ENCODE data around the gene KANK3. TPM values are rescaled to one million over a fixed set of nuclear protein-coding genes. Genes with fewer than 3 reads are reported as not detected.
"Not testable (repeated sequence)": the region's sequence is repeated elsewhere in the genome, so short reads cannot be mapped to it uniquely, and the experiment has no call there.

Gene KANK3
- total RNA-seq, 1 experiment from 2014 or later = 0.81 TPM

- in situ Hi-C loops (cut with HindIII; ENCODE audit: low sequenced_read_pairs) = no loop called here
- DNase-seq (ENCODE audit: low spot score) = no peak
Observed at GRCh38 chr19:8373867-8374813, 31.1 kb upstream of the KANK3 start.

GRCh38 chr19:8371011-8371804 lies 28.1 kb upstream of the KANK3 start:
- in situ Hi-C loops (cut with HindIII; ENCODE audit: low sequenced_read_pairs) = no loop called here
- DNase-seq (ENCODE audit: low spot score) = no peak

DNA sequence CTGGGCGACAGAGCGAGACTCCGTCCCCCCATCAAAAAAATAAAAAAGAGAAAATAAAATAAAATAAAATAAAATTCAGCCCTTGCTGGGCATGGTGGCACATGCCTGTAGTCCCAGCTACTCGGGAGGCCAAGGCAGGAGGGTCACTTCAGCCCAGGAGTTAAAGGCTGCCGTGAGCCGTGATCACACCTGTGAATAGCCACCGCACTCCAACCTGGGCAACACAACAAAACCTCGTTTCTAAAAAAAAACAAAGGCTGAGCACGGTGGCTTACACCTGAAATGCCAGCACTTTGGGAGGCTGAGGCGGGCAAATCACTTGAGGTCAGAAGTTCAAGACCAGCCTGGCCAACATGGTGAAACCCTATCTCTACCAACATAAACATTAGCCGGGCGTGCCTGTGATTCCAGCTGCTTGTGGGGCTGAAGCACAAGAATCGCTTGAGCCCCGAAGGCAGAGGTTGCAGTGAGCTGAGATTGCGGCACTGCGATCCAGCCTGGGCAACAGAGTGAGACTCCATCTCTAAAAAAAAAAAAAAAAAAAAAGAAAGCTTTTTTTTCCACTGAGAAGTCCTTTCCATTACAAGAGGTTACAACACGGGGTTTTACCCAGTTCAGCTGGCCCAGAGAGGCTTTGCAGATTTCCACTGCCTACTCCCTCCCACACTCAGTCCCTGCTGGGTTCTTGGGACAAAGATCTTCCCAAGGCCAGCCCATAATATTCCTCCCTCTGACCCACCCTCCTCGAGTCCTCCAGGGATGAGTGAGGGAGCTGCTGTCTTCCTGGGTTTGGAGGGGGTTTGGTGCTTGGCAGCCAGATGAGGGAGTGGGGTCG lies 27.3 kb upstream of the KANK3 start:
- in situ Hi-C loops (cut with HindIII; ENCODE audit: low sequenced_read_pairs) = no loop called here
- no peak for DNase-seq (ENCODE audit: low spot score)

DNA sequence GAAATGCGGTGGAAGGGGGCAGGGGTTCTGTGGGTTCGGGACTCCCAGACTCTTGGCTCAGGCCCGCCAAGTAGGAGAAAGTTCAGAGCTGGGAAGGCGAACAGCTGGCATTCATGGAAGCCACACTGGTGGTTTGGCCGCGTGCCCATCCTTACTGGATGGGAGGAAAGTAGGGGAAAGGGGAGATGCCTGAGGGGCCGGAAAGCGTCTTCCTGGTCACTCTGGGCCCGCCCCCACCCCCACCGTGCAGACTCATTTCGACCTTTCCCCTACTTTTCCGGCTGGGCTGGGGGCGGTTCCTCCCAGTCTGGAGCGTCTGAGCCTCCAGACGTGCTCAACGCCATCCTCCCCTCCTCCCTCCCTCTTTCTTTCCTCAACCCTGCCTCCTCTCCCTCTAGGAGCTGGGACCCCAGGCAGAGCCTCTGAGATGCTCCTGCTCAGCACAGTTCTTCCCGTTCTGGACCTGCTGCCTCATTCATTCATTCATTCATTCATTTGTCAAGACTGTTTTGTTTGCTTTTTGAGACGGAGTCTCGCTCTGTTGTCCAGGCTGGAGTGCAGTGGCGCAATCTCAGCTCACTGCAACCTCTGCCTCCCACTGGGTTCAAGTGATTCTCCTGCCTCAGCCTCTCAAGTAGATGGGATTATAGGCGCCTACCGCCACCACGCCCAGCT lies 24.4 kb upstream of the KANK3 start:
- peak; percentile 44 for DNase-seq (ENCODE audit: low spot score)
- in situ Hi-C loops (cut with HindIII; ENCODE audit: low sequenced_read_pairs) = no loop called here

DNA sequence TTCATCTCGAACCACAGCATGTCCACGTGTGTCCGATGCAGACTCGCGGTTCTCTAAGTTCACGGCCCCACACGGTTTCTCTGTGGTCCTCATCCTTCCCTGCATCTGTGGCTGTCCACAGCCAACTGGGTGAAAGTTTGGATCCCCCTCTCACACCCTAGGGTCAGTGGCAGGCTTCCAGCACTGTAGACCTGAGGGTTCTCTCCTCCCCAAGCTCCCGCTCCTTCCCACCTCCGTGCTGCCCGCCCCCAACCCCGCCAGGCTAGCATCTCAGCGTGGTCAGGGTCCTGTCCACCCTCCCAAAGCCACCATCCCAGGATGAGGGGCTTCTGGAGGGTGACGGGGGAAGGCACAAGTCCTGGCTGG lies 23.9 kb upstream of the KANK3 start:
- in situ Hi-C loops (cut with HindIII; ENCODE audit: low sequenced_read_pairs) = no loop called here
- no peak for DNase-seq (ENCODE audit: low spot score)

- in situ Hi-C loops (cut with HindIII; ENCODE audit: low sequenced_read_pairs) = no loop called here
Observed at GRCh38 chr19:8366121-8366581, 23.1 kb upstream of the KANK3 start.

DNA sequence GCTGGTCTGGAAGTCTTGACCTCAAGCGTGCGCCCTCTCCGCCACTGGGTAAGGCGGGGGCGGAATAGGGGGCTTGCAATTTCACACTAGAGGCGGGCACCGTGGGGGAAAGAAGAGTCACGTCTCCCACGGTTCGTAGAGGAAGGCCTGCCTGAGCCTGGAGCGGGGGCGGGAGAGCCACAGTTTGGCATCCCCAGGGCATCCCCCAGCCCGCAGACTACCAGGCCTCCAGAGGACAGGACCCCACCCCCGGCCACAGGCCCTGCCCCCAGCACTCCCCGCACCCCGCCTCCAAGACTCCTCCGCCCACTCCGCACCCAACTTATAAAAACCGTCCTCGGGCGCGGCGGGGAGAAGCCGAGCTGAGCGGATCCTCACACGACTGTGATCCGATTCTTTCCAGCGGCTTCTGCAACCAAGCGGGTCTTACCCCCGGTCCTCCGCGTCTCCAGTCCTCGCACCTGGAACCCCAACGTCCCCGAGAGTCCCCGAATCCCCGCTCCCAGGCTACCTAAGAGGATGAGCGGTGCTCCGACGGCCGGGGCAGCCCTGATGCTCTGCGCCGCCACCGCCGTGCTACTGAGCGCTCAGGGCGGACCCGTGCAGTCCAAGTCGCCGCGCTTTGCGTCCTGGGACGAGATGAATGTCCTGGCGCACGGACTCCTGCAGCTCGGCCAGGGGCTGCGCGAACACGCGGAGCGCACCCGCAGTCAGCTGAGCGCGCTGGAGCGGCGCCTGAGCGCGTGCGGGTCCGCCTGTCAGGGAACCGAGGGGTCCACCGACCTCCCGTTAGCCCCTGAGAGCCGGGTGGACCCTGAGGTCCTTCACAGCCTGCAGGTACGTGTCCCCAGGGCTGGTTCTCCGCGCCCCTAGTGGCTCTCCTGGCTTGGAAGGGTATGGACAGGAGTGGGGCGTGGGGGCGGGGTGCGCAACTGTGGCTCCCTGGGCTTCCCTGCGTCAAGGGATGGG lies 21.0 kb upstream of the KANK3 start, which contains the start of gene ANGPTL4:
Gene ANGPTL4 (plus strand): TSS at position 353 of the 969 bp plus-strand sequence. CDS start 167 bp downstream, at position 520.
- in situ Hi-C loops (cut with HindIII; ENCODE audit: low sequenced_read_pairs) = no loop called here
- DNase-seq (ENCODE audit: low spot score) = peak; percentile 25

More at GRCh38 chr19:8366121-8366581, 23.1 kb upstream of the KANK3 start:
- DNase-seq (ENCODE audit: low spot score) = no peak

- peak; percentile 23 for DNase-seq (ENCODE audit: low spot score)
- in situ Hi-C loops (cut with HindIII; ENCODE audit: low sequenced_read_pairs) = no loop called here
Observed at GRCh38 chr19:8361921-8362793, 19.1 kb upstream of the KANK3 start.

GRCh38 chr19:8360196-8360595 lies 17.1 kb upstream of the KANK3 start:
- no peak for DNase-seq (ENCODE audit: low spot score)
- in situ Hi-C loops (cut with HindIII; ENCODE audit: low sequenced_read_pairs) = no loop called here

DNA sequence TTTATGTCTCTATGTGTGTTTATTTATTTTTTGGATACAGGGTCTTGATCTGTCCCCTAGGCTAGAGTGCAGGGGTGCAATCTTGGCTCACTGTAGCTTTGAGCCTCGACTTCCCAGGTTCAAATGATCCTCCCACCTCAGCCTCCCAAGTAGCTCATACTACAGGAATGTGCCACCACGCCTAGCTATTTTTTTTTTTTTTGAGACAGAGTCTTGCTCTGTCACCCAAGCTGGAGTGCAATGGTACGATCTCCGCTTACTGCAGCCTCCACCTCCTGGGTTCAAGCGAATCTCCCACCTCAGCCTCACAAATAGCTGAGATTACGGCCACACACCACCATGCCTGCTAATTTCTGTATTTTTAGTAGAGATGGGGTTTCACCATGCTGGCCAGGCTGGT lies 15.9 kb upstream of the KANK3 start:
- in situ Hi-C loops (cut with HindIII; ENCODE audit: low sequenced_read_pairs) = no loop called here

GRCh38 chr19:8357007-8357521 lies 14.0 kb upstream of the KANK3 start:
- DNase-seq (ENCODE audit: low spot score) = no peak
- in situ Hi-C loops (cut with HindIII; ENCODE audit: low sequenced_read_pairs) = no loop called here

More for the DNA sequence above, 15.9 kb upstream of the KANK3 start:
- no peak for DNase-seq (ENCODE audit: low spot score)

DNA sequence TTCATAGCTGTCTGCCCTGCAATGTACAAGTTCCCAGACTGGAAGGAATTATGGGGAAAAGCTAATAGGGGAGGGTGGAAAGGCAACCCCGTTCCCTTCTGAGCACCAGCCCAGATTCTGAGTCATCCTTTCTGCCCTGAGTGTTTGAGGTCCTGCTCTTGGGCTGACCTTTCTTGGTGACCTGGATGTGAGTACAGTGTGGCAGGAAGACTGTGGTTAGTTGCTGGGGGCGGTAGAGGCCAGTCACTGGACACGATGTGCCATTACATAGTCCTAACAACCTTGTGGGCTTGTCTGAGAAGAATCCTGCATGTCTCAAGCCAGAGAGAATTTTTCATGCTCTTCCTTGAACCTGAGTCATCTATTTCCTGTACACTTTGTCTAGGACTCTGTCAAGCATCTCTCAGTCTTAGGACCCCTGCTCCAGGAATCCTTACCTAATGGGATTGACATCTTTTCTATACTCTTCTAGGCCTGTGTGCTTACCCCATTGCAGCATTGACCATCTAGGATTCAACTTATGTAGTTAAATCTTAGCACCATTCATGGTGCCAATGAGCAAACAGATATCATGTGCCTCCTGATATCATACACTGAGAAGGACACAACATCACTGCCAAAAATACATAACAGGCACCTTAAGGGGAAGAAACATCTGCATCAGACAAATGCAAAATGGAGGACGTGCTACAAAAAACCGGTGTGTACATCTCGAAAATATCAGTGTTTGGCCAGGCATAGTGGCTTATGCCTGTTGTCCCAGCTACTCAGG lies 12.8 kb upstream of the KANK3 start:
- in situ Hi-C loops (cut with HindIII; ENCODE audit: low sequenced_read_pairs) = no loop called here
- no peak for DNase-seq (ENCODE audit: low spot score)

- in situ Hi-C loops (cut with HindIII; ENCODE audit: low sequenced_read_pairs); DNase-seq (ENCODE audit: low spot score): not testable (repeated sequence)
Observed at GRCh38 chr19:8352845-8353244, 9.8 kb upstream of the KANK3 start.

GRCh38 chr19:8352134-8352827 lies 9.2 kb upstream of the KANK3 start:
- no peak for DNase-seq (ENCODE audit: low spot score)
- in situ Hi-C loops (cut with HindIII; ENCODE audit: low sequenced_read_pairs) = no loop called here

All from G401 (cell line).